GM18520 (cell line): ENCODE measurements around the gene KCNQ1.
"Not testable (repeated sequence)": the region's sequence is repeated elsewhere in the genome, so short reads cannot be mapped to it uniquely, and the experiment has no call there.

Source experiments
- ATAC-seq: cut with Tn5 transposase; IDR thresholded peaks from one replicate; pipeline ENCODE4 v1.9.1; 2021; ENCODE audit not compliant: unreplicated experiment

Gene KCNQ1

DNA sequence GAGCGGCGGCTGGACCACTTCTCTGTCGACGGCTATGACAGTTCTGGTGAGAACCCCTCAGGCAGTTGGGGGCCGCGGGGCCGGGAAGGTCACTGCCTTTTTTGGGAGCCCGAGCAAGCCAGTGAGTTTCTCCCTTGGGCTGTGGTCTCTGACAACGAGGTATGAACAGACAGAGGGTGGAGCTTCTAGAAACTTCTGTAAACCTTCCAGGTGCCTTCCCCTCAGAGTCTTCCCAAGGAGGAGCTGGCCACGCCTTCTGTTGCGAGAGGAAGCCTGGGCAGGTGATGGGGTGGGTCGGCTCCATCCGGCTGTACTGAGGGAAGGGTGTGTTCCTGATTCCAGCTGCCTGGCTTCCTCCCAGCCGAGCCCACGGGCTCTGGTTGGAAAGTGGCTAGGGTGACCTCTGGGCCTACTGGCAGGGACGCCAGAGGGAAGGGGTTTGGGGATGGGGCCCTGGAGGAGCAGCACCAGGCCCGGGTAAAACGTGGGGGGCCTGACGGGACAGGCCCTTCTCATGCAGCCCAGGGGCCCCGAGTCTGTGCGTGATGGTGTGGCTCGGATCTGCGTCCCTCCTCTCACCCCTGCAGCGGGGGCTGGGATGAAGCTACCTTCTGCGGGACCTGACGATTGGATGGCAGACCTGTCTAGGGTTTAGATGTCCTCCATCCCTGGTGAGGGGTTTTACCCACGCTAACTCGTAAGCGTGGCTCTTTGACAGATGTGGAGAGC lies 144.2 kb downstream of the KCNQ1 start:
- ATAC-seq, result no peak

DNA sequence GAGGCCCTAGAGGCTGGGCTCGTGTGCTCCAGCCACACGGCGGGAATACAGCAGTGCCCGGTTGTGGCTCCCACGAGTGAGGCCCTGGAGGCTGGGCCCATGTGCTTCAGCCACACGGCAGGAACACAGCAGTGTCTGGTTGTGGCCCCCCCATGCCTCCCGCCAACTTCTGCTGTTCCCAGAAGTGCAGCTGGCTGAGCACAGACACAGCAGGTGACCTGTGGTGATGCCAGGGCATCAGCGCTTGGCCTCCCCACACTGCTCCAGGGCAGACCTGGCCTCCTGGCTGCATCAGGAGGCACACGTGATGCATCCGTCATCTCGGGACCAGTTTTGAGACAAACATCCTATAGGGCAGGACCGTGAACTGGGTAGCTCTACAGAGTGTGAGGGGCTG lies 144.7 kb downstream of the KCNQ1 start:
- no peak for ATAC-seq

DNA sequence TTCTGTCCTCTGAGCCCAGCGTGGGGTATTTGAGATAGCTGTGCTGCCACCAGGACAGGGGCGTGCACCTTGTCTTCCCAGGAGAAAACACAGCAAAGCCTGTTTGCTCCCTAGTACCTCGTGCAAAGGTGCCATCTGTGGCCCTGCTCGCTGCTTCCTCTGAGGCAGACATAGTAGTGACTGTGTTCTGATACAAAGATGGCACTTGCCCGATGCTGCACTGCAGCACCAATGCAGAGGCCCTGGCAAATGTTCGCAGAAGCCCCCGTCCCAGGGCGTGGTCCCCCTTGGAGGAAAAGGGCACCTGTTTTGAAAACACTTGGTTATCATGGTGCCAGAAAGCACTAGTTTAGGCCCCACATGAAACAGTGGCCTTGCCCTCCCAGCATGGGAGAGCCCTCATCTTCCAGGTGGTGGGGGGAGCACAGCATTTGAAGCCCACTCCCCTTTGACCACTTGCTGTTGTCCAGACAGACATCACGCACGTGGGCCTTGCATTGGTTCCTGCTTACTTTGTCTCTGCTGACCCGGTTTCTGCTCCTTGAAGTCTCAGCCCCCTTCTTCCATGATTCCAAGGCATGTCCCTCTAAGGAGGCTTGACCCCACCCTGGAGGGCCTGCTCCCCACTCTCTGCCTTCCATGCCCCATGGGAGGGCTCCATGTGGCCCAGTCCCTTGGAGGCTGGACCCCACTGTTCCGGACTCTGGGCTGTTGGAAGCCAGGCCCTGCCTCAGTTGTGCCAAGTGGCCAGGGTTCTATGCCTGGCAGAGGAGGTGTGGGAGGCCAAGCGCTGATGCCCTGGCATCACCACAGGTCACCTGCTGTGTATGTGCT lies 145.5 kb downstream of the KCNQ1 start:
- no peak for ATAC-seq

DNA sequence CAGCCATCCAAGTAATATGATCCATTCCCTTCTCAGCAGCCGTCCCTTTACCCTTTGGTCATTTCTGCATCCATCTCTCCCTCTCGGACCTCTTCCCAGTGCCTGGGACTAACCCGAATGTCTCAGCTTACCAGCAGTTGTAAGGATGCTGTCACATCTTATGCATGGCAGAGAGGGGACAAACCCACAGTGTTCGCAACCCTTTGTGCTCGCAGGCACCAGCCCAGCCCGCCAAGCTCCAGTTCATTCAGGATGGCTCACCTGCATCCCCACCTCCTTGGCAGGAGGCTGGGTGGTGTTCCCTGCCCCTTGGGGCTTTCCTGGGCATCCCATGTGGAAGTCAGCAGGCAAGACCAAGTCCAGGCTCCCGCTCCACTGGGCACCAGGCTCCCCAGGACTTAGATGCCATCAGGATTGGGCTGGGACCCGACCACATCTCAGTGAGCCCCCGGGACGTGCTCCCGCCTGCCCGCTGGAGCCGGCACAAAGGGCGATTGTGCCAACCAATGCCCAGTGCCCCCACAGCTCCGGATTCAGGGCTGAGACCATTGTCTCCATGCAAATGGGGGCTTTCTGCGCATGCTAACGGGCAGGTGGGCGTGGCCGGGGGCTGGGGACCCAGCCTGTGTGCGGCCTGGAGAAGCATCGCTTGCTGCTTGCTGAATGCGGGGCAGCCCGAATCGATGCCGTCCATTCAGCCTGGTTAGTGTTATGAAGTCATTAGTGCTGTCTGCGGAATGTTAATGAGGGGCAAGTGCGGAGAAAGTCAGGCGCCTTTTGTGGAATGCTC lies 146.4 kb downstream of the KCNQ1 start:
- no peak for ATAC-seq

DNA sequence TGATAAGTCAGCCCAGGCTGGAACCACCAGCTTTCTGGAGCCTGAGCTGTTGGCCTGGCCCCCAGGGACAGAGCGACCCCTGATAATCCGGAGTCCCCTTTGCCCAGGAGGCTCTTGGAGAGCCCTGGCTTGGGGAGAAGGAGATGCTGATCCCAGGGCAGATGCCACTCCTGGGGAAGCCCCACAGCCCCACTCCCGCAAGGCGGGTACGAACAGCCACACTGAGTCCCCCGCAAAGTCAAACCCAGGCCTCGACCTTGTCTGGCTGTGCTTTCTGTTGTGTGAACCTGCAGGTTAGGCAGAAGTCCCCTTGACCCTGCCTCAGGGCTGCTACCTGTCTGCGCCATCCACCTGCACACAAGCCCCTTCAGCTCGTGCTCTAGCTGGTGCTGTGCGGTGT lies 147.0 kb downstream of the KCNQ1 start:
- no peak for ATAC-seq

DNA sequence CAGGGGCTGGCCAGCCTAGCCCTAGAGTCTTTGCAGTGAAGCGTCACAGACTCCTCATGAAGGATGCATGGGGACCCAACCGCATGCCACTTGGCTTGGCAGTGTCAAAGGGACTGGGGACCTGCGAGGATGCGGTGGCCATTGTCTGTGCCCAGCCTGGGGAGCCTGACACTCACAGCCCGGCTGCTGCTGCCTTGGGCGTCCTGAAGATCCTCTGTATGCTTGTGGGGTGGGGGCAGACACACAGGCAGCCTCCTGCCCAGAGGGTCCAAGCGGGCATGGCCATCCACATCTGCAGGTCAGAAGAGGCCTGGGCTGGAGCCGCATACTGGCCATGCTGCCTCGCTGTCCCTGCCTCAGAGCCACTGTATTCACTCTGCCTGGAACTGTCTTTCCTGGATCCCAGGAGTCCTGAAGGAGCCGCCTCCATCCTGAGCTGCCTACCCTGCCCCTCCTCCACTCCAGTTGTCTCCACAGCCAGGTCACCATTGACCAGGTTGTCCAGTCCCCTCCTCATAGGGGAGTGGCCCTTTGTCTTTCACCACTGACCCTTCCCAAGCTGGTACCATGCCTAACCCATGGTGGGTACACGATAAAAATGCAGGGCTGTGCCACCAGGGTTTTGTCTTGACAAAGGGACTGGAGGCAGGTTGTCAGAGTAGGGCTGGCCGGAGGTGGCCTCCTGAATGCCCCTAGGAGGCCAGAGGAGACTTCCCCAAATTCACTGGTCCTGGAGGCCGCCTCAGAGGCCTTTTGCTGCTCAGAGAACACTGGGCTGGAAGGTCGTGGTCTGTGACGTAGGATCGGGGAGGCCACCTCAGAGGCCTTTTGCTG lies 148.0 kb downstream of the KCNQ1 start:
- ATAC-seq, result no peak

DNA sequence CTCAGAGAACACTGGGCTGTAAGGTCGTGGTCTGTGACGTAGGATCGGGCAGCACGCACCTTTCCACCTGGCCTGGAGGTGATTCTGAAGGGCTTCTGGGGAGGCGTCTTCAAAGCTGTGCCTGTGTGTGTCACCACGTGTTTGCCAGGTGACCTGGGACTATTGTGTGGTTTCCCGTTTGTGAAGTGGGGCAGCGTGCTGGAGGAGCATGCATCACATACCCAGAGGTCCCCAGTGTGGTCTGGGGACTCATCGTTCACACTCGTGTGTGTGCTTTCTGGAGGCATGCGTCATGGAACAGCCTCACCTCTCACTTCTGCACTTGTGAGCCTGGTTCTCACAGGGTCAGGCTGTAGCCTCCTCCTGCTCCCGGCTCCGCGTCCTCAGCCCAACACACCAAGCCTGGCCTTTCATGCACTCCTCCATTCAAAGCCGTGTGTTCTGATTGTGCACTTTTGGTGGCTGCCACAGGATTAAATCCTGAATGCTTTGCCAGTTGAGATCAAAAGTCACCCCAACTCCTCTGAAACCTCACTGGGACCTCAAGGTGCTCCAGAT lies 148.7 kb downstream of the KCNQ1 start:
- ATAC-seq, result no peak

DNA sequence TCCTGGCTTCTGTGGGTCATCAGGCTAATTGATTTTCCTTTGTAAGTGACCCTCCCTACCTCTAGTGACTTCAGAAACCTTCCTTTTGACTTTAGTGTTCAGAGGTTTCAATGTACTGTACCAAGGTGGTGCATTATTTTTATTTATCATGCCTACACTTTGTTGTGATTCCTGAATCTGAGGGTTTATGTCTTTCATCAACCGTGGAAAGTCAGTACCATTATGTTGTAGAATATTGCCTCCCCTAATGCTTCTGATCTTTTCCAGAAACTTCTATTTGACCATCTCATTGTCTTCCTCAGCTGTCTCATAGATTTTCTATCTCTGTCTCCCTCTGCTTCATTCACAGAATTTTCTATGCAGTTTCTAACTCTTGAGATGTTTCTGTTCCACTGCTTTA lies 149.5 kb downstream of the KCNQ1 start:
- ATAC-seq, result no peak

DNA sequence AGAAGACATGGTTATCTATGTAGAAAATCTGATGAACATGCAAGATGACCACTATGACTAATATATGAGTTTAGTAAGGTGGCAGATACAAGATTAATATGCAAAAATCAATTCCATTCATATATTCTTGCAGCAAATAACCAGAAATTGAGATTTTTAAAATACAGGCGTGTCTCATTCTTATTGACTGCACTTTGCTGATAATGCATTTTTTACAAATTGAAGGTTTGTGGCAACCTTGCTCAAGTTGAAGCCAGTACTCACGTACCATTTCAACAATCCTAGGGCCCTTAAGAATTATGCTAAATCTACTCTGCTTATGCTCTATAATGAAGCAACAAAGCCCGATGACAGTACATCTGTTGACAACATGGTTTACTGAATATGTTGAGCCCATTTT lies 150.4 kb downstream of the KCNQ1 start:
- no peak for ATAC-seq

DNA sequence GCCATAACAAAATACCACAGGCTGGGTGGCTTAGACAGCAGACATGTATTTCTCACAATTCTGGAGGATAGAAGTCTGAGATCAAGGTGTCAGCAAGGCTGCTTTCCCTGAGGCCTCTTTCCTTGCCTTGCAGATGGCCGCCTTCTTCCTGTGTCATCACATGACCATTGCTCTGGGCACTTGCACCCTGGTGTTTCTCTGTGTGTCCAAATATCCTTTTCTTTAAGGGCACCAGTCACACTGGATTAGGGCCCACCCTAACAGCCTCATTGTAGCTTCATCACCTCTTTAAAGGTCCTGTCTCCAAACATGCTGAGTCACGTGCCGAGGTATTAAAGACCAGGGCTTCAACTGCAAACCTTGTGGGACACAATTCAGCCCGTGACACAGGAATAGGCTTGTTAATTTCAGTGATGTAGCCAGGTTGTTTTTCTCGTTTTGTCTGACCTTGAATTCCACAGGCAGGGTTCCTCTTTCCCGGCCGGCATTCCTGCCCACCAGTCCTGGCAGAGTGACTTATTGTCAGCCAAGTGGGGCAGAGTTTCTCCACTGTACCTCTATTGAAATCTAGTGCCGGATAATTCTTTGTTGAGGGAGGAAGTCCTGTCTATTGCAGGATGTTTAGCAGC lies 154.9 kb downstream of the KCNQ1 start:
- no peak for ATAC-seq

DNA sequence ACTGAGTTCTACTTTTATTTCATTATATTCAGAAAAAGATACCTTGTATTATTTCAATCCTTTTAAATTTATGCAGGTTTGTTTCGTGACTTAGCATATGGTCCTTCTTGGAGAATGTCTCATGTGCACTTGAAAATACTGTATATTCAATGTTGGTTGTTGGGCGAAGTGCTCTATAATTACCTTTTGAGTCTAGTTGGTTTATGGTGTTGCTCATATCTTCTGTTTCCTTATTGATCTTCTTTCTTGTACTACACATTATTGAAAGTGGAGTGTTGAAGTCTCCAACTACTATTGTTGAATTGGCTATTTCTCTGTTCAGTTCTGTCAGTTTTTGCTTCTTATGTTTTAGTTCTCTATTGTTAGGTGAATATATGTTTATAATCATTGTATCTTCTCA lies 164.5 kb downstream of the KCNQ1 start:
- ATAC-seq, result no peak

DNA sequence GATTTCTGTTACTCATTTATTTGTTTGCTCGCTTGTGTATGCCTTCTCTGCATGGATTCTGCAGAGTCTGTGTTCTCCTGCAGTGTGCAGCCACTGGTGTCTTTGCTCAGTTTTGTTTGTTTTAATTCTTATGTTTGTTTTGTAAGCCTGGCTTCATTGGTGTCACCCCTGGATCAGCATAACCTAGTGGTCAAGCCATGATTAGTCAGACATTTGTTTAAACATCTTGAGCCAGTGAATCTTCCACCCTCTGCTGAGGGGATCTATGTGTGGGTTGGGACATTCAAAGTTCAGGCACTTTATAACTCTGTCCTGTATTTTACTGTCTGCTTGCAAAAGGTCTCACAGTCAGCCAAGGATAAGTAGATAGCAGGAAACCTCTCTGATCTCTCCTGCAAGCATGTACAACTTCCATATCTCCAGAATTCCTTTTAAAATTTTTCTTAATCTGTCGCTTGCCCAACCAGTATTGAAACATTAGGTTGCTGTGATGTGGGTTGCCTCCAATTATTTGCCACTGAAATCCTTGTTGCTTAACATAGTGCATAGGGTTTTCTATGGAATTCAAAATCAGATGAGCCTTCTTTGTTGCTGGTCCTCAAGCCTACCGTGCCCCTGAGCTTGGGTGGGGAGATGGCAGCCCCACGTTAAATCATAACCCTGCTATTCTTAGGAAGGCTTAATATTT lies 168.2 kb downstream of the KCNQ1 start:
- no peak for ATAC-seq

DNA sequence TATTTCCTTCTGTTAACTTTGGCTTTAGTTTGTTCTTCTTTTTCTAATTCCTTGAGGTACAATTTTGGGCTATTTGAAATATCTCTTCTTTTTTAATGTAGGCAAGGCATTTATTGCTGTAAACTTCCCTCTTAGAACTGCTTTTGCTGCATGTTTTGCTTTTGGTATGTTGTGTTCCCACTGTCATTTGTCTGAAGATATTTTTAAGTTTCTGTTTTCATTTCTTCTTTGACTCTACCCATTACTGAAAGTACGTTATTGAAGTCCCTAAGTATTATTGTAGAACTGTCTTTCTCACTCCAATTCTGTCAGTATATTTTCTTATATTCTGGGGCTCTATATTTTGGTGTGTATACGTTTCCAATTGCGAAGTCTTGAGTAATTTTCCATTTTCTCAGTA lies 177.1 kb downstream of the KCNQ1 start:
- no peak for ATAC-seq

DNA sequence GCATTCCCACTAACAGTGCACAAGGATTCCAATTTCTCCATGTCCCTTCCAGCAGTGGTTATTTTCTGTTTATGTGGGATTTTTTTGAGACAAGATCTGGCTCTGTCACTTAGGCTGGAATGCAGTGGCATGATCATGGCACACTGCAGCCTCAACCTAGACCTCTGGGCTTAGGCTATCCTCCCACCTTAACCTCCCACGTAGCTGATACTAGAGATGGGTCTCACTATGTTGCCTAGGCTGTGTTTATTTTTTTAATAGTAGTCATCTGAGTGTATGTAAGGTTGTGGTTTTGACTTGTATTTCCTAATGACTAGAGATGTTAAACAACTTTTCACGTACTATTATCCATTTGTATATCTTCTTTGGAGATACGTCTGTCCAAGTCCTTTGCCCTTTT lies 180.4 kb downstream of the KCNQ1 start:
- no peak for ATAC-seq

DNA sequence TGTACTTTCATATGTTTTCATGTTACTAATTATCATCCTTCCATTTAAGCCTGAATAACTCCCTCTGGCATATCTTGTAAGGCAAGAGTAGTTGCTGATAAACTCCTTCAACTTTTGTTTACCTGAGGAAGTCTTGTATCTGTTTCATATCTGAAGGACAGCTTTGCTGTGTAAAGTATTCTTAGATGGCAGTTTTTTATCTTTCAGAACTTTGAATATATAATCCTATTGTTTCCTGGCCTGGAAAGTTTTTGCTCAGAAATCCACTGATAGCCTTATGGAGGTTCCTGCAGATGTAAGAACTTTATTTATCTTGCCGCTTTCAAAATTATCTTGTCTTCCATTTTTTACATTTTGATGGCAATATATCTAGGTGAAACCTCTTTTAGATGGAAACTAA lies 185.9 kb downstream of the KCNQ1 start:
- no peak for ATAC-seq

DNA sequence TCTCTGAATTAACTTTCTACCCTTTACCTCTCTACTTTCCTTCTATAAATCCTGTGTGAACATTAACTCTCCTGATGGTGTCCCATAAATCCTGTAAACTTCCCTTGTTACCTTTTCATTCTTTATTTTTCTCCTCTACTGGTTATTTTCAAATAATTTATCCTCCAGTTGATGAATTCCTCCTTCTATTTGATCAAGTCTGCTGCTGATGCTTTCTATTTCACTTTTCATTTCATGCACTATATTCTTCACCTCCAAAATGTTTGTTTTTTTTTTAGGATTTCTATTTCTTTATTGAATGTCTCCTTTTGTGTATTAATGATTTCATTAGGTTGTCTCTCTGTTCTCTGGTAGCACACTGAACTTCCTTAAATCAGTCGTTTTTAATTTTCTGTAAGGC lies 186.4 kb downstream of the KCNQ1 start:
- no peak for ATAC-seq

DNA sequence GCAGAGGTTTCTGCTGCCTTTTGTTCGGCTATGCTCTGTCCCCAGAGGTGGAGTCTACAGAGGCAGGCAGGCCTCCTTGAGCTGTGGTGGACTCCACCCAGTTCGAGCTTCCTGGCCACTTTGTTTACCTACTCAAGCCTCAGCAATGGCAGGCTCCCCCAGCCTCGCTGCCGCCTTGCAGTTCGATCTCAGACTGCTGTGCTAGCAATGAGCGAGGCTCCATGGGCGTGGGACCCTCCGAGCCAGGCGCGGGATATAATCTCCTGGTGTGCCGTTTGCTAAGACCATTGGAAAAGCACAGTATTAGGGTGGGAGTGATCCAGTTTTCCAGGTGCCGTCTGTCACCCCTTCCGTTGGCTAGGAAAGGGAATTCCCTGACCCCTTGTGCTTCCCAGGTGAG lies 195.0 kb downstream of the KCNQ1 start:
- not testable (repeated sequence) for ATAC-seq

DNA sequence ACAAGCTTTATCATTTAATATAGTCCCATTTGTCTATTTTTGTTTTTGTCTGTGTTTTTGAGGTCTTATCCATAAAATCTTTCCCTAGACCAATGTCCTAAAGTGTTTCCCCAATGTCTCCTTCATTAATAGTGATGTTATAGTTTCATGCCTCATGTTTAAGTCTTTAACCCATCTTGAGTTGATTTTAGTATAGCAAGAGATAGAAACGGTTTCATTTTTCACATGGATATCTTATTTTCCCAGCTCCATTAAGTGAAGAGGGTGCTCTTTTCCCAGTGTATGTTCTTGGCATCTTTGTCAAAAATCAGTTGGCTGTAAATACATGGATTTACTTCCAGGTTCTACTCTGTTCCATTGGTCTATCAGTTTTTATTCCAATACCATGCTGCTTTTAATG lies 196.8 kb downstream of the KCNQ1 start:
- ATAC-seq, result no peak

DNA sequence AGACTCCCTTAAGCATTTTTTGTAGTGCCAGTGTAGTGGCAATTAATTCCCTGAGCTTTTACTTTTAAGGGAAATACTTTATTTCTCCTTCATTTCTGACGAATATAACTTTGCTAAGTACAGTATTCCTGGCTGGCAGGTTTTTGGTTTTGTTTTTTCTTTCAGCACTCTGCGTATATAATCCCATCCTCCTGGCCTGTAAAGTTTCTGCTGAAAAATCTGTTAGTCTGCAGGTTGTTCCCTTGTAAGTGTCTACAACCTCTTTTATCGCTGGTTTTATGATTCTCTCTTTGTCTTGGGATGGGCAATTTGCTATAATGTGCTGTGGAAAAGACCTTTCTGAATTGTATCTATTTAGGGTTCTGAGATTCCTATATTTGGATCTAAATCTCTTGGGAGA lies 198.9 kb downstream of the KCNQ1 start:
- no peak for ATAC-seq
